Activated CD4-positive, alpha-beta T cell treated with anti-CD3 and anti-CD28 coated beads, Interleukin-2, Interleukin-4, amounts not matched to agents 100 ng/mL and 50 ng/mL, durations not matched to agents 16 hours and 8 hours (primary cell): ENCODE results near the gene COQ4.
A peak's percentile ranks its signal among the peaks of the same experiment; 100 is the strongest.
"Not testable (repeated sequence)": the region's sequence is repeated elsewhere in the genome, so short reads cannot be mapped to it uniquely, and the experiment has no call there.

ENCODE experiments used
- DNase-seq: peaks from one replicate; pipeline ENCODE4 v3.0.0-alpha.2; 2020; ENCODE audit warnings: low spot score

COQ4 gene

GRCh38 chr9:128298535-128299482, 23.8 kb upstream of the COQ4 start:
- no peak for DNase-seq

- DNase-seq, result no peak
Observed at GRCh38 chr9:128304136-128304970, 18.3 kb upstream of the COQ4 start.

GRCh38 chr9:128304971-128305288, 17.7 kb upstream of the COQ4 start:
- DNase-seq, result no peak

- no peak for DNase-seq
Observed at GRCh38 chr9:128309551-128309950, 13.1 kb upstream of the COQ4 start.

DNA sequence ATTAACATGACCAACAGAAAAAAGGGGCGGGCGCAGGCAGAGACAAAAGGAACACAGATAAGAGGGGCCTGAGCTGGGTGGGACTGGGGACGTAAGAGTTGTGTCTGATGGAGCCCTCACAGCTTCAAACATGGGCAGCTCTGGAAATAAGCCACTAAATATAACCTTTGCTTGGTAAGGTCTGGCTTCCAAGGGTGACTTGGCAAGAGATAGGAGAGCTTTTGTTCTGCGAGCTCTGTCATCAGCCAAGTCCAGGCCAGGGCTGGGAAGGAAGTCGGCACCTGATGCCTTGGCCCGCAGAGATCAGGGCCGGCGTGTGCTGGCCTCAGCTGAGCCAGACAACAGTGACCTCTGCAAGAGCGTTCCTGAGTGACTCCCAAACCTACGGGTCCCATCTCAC, 12.2 kb upstream of the COQ4 start:
- DNase-seq, result no peak

- DNase-seq, result no peak
Observed at GRCh38 chr9:128314697-128315096, 7.9 kb upstream of the COQ4 start.

DNA sequence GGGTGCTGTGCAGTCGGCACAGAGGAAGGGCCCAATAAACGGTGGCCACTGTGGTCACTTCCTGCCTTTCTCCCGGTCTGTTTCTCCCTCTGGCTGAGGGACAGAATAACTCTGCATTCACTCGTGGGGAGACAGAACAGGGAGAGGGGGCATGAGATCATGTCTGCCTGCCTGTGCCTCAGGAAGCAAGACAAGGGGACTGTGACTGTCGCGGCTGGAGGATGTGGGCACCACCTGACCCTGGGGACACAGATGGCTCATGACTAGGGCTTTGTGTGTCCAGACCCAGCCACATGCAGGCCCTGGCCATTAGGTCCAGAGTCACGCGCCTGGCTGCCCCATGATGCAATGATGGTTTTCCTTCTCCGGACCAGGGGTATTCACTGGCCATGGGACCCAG, 6.2 kb upstream of the COQ4 start:
- DNase-seq, result no peak

DNA sequence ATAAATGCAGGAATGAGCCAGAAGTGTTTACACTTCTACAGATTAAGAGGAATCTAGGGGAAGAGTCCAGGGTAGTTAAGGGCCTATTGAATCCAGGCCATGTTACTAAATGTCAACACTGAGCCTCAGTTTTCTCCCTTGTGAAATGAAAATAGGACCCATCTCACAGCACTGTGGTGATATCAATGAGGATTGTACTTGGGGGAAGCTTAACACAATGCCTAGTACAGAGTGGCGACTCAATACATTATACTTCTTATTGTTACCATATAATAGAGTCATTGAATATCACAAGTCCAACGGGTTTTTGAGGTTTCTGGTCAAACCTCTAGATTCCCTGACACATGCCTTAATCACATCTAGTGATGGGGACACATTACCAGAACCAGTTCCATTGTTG, 5.0 kb upstream of the COQ4 start:
- DNase-seq, result no peak

DNA sequence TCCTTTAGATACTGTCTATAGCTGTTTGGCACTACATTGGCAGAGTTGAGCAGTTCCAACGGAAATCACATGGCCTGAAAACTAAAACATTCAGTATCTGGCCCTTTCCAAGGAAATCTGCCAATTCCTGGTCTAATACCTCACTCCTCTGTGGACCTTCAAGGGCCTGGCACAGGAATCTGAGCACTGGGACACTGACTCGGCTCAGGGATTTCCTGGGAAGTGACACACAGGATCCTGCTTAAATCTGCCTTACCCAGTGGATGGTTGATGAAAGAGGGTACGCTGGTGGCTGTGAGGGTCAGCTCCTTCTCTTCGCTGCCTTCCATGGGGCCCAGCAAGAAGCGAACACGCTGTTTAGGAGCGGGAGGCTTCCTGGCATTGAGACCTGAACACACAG, 1.3 kb upstream of the COQ4 start:
- DNase-seq, result no peak

DNA sequence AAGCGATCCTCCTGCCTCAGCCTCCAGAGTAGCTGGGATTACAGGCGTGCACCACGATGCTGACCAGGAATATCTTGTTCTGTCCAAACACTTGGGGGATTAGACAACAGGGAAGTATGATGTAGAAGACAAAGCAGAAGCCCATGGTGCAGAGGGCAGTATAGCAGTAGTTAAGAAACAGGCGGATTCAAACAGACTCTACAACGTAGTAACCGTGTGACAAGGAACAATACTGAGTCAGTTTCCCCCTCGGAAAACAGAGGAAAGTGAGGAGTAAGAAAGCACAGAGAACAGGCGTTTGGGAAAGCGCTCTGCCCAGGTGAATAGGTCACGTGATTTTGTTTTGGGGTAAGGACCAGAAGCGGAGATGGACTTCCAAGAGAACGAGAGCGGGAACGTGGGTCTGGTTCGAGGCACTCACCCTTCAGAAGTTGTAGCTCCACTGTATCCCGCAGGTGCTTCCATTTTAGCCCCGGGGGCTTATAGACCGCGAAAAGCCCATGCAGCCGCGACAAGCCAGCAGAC, 698 bp upstream of the COQ4 start:
- no peak for DNase-seq

GRCh38 chr9:128323212-128323730, 632 bp downstream of the COQ4 start:
- DNase-seq, result no peak

DNA sequence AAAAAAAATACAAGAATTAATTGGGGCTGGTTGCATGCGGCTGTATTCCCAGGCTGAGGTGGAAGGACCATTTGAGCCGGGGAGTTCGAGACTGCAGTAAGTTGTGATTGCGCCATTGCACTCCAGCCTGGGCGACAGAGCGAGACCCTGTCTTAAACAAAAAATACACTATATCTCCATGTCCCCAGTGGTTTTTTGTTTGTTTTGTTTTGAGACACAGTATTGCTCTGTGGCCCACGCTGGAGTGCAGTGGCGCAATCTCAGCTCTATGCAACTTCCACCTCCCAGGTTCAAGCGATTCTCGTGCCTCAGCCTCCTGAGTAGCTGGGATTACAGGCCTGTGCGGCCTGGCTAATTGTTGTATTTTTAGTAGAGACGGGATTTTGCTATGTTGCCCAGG, 1.2 kb downstream of the COQ4 start:
- no peak for DNase-seq

DNA sequence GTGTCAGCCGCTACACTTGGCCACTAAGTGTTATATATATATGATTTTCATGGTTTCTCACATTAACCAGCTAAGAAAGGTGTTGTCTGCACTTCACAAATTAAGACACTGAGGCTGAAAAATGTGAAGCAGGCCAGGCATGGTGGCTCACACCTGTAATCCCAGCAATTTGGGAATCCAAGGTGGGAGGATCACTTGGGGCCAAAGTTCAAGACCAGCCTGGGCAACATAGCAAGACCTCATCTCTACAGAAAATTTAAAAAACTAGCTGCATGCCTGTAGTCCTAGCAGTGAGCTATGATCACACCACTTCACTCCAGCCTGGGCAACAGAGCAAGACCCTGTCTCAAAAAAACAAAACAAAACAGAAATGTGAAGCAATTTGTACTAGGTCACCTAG, 1.8 kb downstream of the COQ4 start:
- DNase-seq, result no peak

- DNase-seq, result no peak
Observed at GRCh38 chr9:128325629-128326028, 3.0 kb downstream of the COQ4 start.

DNA sequence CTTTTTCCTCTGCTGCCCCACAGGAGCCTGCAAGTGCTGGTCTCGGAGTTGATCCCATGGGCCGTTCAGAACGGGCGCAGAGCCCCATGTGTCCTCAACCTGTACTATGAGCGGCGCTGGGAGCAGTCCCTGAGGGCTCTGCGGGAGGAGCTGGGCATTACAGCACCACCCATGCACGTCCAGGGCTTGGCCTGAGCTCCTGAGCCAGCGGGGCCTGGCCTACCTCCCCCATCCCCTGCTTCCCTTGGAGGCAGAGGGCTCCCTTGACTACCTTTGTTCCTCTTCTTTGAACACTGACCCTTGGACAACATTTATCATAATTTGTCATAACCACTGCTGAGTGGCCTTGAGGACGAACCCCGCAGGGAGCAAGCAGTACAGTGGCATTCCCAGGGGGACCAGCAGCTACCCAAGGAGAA, 10.8 kb downstream of the COQ4 start:
- DNase-seq, result no peak

- DNase-seq, result no peak
Observed at GRCh38 chr9:128335161-128335560, 12.5 kb downstream of the COQ4 start.

GRCh38 chr9:128335914-128336313, 13.3 kb downstream of the COQ4 start:
- DNase-seq, result no peak

GRCh38 chr9:128337936-128338335, 15.3 kb downstream of the COQ4 start:
- DNase-seq, result no peak

- DNase-seq, result not testable (repeated sequence)
Observed at GRCh38 chr9:128338852-128339614, 16.4 kb downstream of the COQ4 start.

GRCh38 chr9:128339761-128340690, 17.4 kb downstream of the COQ4 start, which contains the start of gene SLC27A4:
SLC27A4 (plus strand) TSS chr9:128340527; CDS start chr9:128343133, 2,606 bp downstream.
- peak; percentile 83 for DNase-seq
